BE2C (cell line): Measurements from ENCODE around the gene CPPED1.
"Not testable (repeated sequence)": the region's sequence is repeated elsewhere in the genome, so short reads cannot be mapped to it uniquely, and the experiment has no call there.

ENCODE experiments used
- DNase-seq: peaks from one replicate; pipeline ENCODE4 v3.0.0-alpha.2; 2020
- H3K27me3 ChIP-seq: fragments of 250-450 bp; sonication (Bioruptor Pico); 2 replicates; pipeline ENCODE4 v1.5.1; 2020; ENCODE audit warnings: mild to moderate bottlenecking
- H3K36me3 ChIP-seq: fragments of 250-450 bp; sonication (Bioruptor Pico); 2 replicates; pipeline ENCODE4 v1.5.1; 2020; ENCODE audit warnings: mild to moderate bottlenecking
- H3K4me1 ChIP-seq: fragments of 250-450 bp; sonication (Bioruptor Pico); 2 replicates; pipeline ENCODE4 v1.5.1; 2020
- H3K4me3 ChIP-seq: 2 replicates; pipeline ENCODE4 v1.5.1; 2011; ENCODE audit warnings: low read depth, low read length
- H3K9me3 ChIP-seq: fragments of 250-450 bp; sonication (Bioruptor Pico); 2 replicates; pipeline ENCODE4 v1.5.1; 2020
- TF ChIP-seq, protein P1 (sequence below): IDR thresholded peaks from 2 replicates; pipeline ENCODE4 v1.5.1; 2012; ENCODE audit warnings: mild to moderate bottlenecking, low read depth, low read length

The CPPED1 gene

DNA sequence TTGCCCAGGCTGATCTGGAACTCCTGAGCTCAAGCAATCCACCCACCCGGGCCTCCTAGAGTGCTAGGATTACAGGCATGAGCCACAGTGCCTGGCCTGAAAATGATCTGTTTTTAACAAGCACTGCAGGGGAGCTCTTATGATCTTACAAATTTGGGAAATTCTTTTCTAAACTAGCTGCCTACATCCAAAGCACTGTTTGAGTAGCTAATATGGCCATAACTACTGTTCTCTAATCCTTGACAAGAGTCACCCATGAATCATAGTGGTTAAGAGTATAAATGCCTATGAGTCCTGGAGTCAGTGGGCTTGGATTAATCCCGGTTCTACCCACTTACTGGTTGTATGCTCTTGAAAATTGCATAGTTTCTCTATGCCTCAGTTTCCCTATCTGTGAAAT, 1.4 kb upstream of the CPPED1 start:
- DNase-seq: no peak
- Histone ChIP-seq H3K4me3 (no peak overlapping the region), H3K4me1 (no peaks in the 10 kb centered on the region), H3K36me3 (no peaks in the 10 kb centered on the region), H3K9me3 (no peaks in the 10 kb centered on the region), H3K27me3 (no peaks in the 10 kb centered on the region)
- TF ChIP-seq, protein P1, sequence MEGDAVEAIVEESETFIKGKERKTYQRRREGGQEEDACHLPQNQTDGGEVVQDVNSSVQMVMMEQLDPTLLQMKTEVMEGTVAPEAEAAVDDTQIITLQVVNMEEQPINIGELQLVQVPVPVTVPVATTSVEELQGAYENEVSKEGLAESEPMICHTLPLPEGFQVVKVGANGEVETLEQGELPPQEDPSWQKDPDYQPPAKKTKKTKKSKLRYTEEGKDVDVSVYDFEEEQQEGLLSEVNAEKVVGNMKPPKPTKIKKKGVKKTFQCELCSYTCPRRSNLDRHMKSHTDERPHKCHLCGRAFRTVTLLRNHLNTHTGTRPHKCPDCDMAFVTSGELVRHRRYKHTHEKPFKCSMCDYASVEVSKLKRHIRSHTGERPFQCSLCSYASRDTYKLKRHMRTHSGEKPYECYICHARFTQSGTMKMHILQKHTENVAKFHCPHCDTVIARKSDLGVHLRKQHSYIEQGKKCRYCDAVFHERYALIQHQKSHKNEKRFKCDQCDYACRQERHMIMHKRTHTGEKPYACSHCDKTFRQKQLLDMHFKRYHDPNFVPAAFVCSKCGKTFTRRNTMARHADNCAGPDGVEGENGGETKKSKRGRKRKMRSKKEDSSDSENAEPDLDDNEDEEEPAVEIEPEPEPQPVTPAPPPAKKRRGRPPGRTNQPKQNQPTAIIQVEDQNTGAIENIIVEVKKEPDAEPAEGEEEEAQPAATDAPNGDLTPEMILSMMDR: no peak

DNA sequence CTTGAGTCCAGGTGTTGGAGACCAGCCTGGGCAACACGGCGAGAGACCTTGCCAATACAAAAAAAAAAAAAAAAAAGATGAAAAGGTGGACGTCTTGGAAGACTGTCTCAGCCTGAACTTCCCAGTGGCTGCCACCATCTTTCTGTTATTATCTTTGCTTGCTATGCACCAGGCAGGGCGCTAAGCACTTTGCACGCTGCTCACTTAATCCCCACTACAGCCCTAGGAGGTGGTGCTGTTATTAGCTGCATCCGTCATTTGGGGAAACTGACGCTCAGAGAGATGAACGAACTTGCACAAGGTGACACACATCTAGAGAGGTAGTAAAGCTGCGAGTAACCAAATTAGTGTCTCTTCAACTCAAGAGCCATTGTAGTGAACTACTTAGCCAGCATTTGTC, 708 bp upstream of the CPPED1 start:
- Histone ChIP-seq H3K9me3 (no peaks in the 10 kb centered on the region), H3K4me3 (no peak overlapping the region; the same call in 1 of the 2 replicates), H3K36me3 (no peaks in the 10 kb centered on the region), H3K4me1 (no peaks in the 10 kb centered on the region), H3K27me3 (no peaks in the 10 kb centered on the region)
- no peak for DNase-seq
- TF ChIP-seq, protein P1: no peak

DNA sequence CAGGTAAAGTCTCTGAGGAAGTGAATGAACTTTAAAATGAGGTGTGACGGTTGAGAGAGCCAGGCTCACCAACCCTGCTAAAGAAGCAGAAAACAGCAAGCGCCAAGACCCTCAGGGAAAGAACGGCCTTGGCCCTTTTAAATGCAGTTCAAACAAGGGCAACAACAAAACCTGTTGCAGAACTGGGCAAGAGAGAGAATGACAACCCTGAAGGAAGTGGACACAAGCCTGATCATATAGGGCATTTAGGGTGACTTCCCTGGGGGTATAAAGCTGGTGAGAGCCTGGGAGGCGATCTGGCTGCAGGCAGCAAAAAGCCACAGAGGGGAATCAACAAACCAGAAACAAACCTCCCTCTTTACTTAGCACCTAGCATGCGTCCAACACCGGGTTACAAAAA, 1.0 kb downstream of the CPPED1 start:
- TF ChIP-seq, protein P1: no peak
- H3K27me3 ChIP-seq: no peaks in the 10 kb centered on the region
- H3K36me3 ChIP-seq: no peaks in the 10 kb centered on the region
- no peaks in the 10 kb centered on the region for H3K9me3 ChIP-seq
- DNase-seq: no peak
- H3K4me1 ChIP-seq: no peaks in the 10 kb centered on the region
- peak overlapping the region; percentile 79 for H3K4me3 ChIP-seq

DNA sequence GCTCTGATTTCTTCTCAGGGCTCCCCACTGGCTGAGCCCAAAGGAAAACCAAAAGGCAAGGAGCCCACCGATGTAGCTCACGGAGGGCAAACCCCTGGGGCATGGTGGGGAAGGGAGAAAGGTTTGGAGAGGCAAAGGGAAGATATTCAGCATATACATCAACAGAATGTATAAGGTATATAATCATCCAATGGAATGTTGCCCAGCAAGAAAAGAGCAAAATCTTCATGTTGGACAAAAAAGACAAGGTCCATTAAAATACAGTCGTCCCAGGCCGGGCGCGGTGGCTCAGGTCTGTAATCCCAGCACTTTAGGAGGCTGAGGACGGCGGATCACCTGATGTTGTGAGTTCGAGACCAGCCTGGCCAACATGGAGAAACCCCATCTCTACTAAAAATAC, 1.6 kb downstream of the CPPED1 start:
- Histone ChIP-seq H3K4me3 (no peak overlapping the region), H3K9me3 (no peaks in the 10 kb centered on the region), H3K27me3 (no peaks in the 10 kb centered on the region), H3K4me1 (no peaks in the 10 kb centered on the region), H3K36me3 (no peaks in the 10 kb centered on the region)
- DNase-seq: no peak
- TF ChIP-seq, protein P1: no peak

DNA sequence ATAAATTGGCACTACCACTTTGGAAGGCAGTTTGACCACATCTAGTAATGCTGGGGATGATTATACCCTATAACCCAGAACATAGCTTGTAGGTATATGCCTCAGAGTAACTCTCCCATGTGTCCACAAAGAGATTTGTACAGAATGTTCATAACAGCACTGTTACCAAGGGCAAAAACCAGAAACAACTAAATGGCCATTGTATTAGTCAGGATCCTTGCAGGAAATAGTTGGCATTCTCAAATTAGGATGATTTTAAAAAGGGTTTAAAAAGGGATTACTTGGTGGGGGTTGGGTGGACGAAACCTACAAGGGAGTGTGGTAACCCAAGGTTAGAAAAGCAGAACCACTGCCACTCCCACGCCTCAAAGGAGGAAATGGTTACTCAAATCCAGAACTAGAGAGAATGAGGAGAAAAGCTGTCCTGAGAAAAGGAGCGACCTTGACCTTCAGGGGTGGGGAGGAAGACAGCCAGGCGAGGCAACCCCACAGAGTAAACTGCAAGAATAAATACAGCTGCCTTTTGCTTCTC, 2.1 kb downstream of the CPPED1 start:
- no peaks in the 10 kb centered on the region for H3K9me3 ChIP-seq
- no peak overlapping the region for H3K4me3 ChIP-seq
- no peaks in the 10 kb centered on the region for H3K4me1 ChIP-seq
- no peaks in the 10 kb centered on the region for H3K27me3 ChIP-seq
- H3K36me3 ChIP-seq: no peaks in the 10 kb centered on the region
- TF ChIP-seq, protein P1: no peak
- DNase-seq: no peak

DNA sequence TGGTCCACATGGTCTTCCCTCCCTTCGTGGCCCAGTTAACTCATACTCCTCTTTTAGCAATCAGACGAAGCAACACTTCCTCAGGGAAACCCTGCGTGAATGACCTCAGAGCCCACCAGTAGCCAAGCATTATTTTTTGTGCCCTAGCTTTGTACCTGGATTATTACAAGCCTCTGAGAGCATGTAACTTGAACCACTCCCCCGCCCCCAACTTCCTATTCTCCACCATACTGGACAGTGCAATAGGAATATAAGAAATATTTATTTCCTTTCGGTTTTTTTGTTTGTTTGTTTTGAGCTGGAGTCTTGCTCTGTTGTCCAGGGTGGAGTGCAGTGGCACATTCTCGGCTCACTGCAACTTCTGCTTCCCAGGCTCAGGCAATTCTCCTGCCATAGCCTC, 2.9 kb downstream of the CPPED1 start:
- Histone ChIP-seq H3K4me3 (no peak overlapping the region), H3K36me3 (no peaks in the 10 kb centered on the region), H3K27me3 (no peaks in the 10 kb centered on the region), H3K9me3 (no peaks in the 10 kb centered on the region), H3K4me1 (no peaks in the 10 kb centered on the region)
- DNase-seq: no peak
- TF ChIP-seq, protein P1: no peak

DNA sequence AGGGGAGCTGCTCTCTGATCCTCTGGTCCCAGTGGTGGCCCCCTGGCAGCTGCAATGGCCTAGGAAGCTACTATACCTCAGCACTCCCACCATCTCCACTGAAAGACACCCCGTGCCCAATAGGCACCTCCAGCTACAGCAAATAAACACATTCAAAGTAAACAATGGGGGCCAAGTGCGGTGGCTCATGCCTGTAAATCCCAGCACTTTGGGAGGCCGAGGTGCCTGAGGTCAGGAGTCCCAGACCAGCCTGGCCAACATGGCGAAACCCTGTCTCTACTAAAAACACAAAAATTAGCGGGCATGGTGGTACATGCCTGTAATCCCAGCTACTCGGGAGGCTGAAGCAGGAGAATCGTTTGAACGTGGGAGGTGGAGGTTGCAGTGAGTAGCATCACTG, 3.7 kb downstream of the CPPED1 start:
- not testable (repeated sequence) for H3K36me3 ChIP-seq, H3K27me3 ChIP-seq, H3K4me3 ChIP-seq, H3K4me1 ChIP-seq, DNase-seq, H3K9me3 ChIP-seq
